Gastroesophageal sphincter (tissue), 3 donors: Measurements from ENCODE around the gene BLOC1S6.

Experiments
- POLR2A ChIP-seq, 2 donors: fragments of 450-650 bp; IDR thresholded peaks; one replicate each; pipeline ENCODE4 v1.6.1; 2017; ENCODE audit warnings: antibody characterized with exemption in 2 of 2, mild to moderate bottlenecking in 2 of 2, moderate library complexity in 1 of 2
- POLR2AphosphoS5 ChIP-seq: sonication (generic); formaldehyde crosslinking; IDR thresholded peaks from one replicate; pipeline ENCODE4 v1.6.1; 2017; ENCODE audit warnings: antibody characterized with exemption
- TF ChIP-seq, protein P1 (sequence below), 4 experiments: fragments of 200-600 bp in 2 of 4; fragments of 450-650 bp in 2 of 4; sonication (generic) in 1 of 4; IDR thresholded peaks; one replicate each; pipeline ENCODE4 v1.5.1; 2017 to 2019; ENCODE audit warnings: antibody characterized with exemption in 4 of 4, mild to moderate bottlenecking in 2 of 4, moderate library complexity in 2 of 4

GRCh38 chr15:45630917-45631691, 43.9 kb downstream of the BLOC1S6 start:
- TF ChIP-seq POLR2A (IDR thresholded peaks at IDR 0.05) (no peak), POLR2AphosphoS5 (no peak)
- TF ChIP-seq, protein P1, sequence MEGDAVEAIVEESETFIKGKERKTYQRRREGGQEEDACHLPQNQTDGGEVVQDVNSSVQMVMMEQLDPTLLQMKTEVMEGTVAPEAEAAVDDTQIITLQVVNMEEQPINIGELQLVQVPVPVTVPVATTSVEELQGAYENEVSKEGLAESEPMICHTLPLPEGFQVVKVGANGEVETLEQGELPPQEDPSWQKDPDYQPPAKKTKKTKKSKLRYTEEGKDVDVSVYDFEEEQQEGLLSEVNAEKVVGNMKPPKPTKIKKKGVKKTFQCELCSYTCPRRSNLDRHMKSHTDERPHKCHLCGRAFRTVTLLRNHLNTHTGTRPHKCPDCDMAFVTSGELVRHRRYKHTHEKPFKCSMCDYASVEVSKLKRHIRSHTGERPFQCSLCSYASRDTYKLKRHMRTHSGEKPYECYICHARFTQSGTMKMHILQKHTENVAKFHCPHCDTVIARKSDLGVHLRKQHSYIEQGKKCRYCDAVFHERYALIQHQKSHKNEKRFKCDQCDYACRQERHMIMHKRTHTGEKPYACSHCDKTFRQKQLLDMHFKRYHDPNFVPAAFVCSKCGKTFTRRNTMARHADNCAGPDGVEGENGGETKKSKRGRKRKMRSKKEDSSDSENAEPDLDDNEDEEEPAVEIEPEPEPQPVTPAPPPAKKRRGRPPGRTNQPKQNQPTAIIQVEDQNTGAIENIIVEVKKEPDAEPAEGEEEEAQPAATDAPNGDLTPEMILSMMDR (IDR thresholded peaks at IDR 0.05), result no peak
